ENCODE data around the gene AHDC1.

AHDC1 gene

GRCh38 chr1:27528818-27529703, 74.9 kb downstream of the AHDC1 start:
- DNase-seq (ENCODE audit: low read depth in 2 of 2): no peak

DNA sequence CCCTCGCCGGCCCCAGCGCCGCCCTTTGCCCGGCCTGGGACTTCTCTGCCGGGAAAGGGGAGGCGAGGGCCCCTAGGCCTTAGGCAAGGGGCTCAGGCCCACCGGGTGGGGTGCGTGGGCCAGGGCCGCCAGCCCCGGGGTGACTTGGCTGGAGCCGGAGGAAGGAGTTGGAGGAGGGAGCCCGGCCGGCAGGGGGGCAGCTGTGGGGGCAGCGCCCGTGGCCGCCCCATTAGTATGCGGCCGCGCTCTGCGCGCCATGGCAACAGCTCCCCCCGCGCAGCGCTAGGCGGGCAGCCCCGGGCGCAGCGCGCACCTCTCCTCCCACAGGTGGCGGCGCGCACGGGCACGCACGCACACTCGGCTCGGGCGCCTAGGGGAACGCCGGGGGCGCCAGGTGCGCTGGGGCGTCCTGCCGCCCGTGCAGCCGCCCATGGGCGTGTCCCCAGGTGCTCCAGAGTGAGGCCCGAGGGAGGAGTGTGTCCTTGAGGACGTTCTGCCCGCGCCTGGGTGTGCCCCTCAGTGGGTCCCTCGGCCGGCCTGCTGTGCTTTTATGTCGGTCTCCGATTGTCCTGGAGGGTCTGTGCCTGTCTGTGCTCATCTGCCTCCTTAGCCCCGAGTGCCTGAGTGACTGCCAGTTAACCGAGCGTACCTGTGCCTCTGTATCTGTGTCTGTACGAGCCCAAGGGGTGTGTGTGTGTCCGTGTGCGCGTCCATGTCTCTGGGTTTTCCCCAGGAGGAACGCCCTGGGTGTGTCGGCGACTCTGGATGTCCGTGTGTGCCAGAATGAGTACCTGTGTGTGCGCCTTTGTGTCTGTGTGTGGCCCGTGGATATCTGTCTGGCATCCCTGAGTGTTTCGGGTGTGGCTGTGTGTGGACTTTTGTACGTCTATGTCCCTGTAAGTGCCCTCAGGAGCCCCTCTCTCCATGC, 75.8 kb downstream of the AHDC1 start:
- DNase-seq (ENCODE audit: low read depth in 2 of 2): no peak

- peak in 1 of 2 donors; percentile 9 for DNase-seq (ENCODE audit: low read depth in 2 of 2)
Observed at GRCh38 chr1:27527223-27527889, 76.6 kb downstream of the AHDC1 start.

DNA sequence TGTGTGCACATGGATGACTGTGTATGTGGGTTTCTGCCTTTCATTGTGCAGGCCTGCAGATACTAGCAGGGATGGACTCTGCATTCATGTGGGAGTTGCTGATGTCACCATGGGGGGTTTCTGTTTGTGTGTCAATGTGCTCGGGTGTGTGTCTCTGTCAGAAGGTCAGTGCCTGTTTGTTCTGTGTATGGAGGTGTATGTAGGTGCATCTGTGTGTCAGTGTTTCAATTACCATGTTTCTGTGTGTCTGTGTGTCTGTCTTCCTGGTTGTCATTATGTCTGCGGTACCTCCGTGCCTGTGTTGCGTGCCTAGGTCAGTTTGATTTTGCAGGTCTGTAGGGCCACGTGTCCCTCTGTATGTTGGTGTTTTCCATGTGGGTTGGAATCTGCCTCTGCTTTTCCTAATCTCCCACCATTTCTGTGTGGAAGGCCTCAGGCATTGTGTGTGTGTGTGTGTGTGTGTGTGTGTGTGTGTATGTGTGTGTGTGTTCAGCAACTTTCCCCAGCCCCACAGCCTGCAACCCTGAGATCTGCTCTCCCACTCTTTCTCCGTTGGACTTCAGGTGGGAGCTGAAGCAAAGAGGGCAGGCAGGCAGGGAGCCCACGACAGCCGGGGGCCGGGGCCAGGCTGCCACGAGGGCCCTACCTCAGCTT, 77.2 kb downstream of the AHDC1 start:
- no peak for DNase-seq (ENCODE audit: low read depth in 2 of 2)

- no peak for DNase-seq (ENCODE audit: low read depth in 2 of 2)
Observed at GRCh38 chr1:27525296-27526272, 78.4 kb downstream of the AHDC1 start.

GRCh38 chr1:27523337-27524020, 80.5 kb downstream of the AHDC1 start:
- DNase-seq (ENCODE audit: low read depth in 2 of 2): no peak

DNA sequence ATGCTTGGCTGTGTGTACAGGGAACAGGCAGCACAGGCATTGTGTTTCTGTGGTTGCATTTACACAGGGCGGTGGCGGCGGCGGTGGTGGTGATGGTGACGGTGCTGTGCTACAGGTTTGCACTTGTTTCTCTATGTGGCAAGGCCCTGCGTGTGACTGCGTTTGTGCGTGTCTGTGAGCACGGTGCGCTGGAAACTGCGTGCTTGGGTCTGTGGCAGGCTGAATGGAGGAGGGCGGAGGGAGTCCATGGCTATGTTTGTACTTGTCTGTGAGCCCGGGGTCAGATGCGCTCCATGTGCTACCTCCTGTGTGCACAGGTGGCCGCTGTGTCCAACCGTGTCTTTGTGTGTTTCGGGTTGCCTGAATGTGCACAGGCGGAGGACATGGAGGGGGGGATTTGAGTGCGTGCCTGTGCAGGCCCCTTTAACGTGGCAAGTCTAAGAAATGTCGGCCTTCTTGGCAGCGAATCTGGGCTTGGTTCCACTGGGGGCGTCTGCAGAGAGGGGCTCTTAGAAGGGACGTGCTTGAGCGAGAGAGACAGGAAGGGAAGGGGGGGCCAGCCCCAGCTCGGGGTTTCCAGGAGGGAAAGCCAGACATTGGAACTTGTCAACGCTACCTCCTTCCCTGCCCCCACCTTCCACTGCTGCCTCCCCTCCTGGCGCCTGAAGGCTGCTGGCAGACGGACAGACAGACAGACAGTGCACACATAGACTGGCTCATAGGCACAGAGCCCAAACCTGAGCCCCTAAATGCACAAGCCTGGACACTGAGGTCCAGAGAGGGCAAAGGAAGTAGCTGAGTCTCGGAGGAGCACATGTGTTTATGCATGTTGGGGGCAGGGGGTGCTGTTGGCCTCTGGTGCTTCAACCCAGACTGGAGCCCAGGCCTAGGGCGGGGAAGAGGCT, 81.3 kb downstream of the AHDC1 start:
- peak in 1 of 2 donors; percentile 28 for DNase-seq (ENCODE audit: low read depth in 2 of 2)

DNA sequence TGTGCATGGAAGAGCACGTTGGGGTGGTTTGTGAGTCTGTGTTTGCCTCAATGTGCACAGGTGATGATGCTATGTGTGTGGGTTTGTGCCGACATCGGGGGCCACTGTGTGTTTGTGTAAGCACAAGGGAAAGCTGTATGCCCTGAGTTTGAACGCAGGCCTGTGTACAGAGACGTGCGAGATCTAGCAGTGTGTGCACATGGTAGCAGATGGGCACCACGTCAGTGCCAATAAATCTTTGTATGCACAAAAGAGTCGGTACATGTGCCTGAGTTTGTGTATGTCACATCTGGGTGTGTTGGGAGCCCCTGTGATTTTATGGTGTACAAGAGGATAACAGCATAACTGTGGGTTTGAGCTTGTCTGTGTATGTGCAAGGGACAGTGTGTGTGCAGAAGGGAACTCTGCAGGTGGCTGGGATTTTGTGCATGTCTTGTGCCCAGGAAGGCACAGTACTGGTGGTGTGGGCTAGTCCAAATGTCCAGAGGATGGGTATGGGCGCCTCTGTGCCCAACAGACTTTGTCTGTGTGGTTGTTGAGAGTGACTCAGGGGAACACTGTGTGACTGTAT, 82.0 kb downstream of the AHDC1 start:
- no peak for DNase-seq (ENCODE audit: low read depth in 2 of 2)

DNA sequence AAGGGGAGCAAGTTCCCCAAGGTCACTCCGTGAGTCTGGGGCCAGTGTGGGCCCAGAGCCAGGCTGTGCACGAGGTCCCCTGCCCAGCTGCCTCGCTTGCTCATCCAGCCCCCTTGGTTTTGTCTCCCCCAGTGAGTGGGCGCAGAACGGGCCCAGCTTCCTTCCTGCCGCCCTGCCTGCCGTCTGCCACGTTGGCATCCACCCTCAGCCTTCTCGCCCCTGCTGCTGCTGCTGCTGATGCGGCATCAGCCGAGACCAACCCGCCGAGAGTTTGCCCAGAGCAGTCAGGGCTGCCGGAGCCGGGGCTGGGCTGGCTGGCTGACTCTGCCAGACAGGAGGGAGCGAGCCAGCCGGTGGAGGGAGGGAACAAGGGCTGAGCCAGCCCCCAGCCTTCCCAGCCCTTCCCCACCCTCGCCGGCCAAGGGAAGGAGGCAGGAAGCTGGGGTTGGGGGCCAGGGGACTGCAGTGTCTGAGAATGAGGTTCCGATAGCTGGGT, 82.6 kb downstream of the AHDC1 start:
- DNase-seq (ENCODE audit: low read depth in 2 of 2): no peak

GRCh38 chr1:27520651-27521050, 83.3 kb downstream of the AHDC1 start:
- DNase-seq (ENCODE audit: low read depth in 2 of 2): no peak

DNA sequence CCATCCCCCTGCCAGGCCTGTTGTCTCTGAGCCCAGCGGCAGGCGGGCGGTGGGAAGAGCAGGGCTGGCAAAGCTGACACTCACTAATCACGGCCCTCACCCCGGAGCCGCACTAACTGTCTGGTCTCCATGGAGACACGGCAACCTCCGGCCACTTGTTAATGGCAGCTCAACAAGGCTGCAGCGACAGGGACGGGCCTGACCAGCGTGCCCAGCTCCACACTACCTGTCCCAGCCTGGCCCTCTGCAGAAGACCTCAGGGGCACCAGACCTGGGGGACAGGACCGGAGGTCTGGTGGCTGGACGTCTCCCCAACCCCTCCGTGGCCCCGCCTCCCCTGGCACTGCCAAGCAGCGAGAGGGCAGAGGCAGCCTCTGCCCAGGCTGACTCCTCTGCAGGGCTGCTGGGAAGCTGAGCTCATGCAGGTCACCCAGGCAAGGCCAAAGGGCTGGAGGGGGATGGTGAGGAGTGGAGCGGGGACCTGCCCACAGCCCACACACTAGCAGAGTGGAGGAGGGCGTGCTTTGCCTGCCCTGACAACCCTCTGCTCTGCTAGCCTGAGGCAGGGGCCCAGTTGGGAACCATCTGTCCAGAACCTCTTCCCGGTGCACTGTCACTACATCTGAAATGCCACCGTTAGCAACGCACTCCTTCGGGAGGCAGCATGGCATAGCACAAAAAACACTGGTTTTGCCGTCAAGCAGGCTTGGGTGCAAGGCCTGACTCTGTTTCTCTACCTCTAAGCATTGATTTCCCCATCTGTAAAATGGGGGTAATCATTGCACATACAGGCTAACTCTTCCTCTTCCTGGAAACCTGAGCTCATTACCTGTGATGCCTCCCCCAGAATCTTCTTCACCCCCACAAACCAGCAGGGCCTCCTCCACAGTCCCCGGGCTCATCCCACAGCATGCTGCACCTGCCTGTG, 84.3 kb downstream of the AHDC1 start:
- DNase-seq (ENCODE audit: low read depth in 2 of 2): no peak

- DNase-seq (ENCODE audit: low read depth in 2 of 2): no peak
Observed at GRCh38 chr1:27518808-27519207, 85.1 kb downstream of the AHDC1 start.

DNA sequence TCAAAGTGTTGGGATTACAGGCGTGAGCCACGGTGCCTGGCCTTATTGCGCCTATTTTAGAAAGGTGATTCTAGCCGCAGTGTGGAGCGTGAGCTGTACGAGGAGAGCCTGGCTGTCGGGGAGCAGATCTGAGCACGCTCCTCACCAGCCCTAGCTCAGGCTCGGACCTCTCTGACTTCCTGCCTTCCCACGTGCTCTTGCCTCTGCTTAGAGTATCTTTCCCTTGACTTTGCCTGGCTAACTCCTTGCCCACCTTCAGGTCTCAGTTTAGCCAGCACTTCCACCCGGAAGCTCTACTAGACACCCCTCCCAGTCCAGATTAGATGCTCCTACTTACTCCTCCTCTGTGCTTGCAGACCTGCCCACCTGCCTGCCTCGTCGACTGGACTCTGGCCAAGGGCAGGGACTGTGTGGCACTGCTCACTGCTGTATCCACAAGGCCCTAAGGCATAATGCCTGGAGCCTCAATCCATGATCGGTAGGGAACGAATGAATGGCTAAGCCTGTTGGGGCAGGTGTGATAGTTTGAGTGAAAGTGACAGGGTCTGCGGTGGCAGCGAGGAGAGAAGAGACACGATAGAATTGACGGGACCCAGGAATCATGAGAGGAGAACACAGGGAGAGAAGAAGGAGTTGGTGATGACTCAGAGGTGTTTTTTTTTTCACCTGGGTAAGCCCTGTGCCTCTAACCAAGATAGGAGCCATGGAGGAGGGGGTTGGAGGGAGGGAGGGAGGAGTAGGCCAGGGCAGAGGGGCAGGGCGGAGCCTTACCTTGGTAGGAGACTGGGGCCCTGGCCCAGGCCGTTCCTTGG, 85.8 kb downstream of the AHDC1 start:
- no peak for DNase-seq (ENCODE audit: low read depth in 2 of 2)

DNA sequence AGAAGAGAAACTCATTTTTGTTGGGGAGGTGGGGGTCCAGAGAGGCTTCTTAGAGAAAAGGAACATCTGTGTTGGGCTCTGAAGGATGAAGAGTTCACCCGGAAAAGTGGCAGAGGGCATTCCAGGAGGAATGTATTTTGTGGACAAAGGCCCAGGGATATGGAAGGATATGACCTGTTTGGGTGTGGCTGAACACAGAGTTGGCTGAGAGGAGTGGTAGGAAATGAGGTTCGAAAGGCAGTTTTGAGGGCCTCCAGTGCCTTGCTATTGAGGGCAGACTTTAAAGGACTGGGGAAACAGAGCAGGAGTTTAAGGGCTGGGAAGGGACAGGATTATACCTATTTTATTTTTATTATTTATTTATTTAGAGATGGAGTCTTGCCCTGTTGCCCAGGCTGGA, 86.6 kb downstream of the AHDC1 start:
- DNase-seq (ENCODE audit: low read depth in 2 of 2): no peak

GRCh38 chr1:27515626-27516025, 88.3 kb downstream of the AHDC1 start:
- DNase-seq (ENCODE audit: low read depth in 2 of 2): no peak

GRCh38 chr1:27513958-27514357, 90.0 kb downstream of the AHDC1 start:
- no peak for DNase-seq (ENCODE audit: low read depth in 2 of 2)
